Body of pancreas (tissue), 4 donors: ENCODE results near the gene ACTL10.

ENCODE experiments used
- CTCF ChIP-seq, 7 experiments: fragments of 450-650 bp in 4 of 7; fragments of 200-600 bp in 3 of 7; sonication (generic) in 3 of 7; IDR thresholded peaks; one replicate each; pipeline ENCODE4 v1.5.1; 2016 to 2019; ENCODE audit warnings: antibody characterized with exemption in 7 of 7
- POLR2A ChIP-seq, 3 donors: fragments of 450-650 bp; IDR thresholded peaks; one replicate each; pipeline ENCODE4 v1.6.1; 2016; ENCODE audit warnings: antibody characterized with exemption in 3 of 3, mild to moderate bottlenecking in 2 of 3

GRCh38 chr20:33687370-33687915 lies 20.7 kb downstream of the ACTL10 start:
- TF ChIP-seq POLR2A (IDR thresholded peaks at IDR 0.05) = no peak
- TF ChIP-seq CTCF (IDR thresholded peaks at IDR 0.05) = no peak
